Duodenal mucosa (tissue), 2 donors: ENCODE results near the gene ZNF492.
"Not testable (repeated sequence)": the region's sequence is repeated elsewhere in the genome, so short reads cannot be mapped to it uniquely, and the experiment has no call there.

Source experiments
- H3K27ac ChIP-seq: one replicate; pipeline ENCODE4 v1.7.0; 2013; ENCODE audit warnings: low read depth, low read length
- H3K27me3 ChIP-seq, 2 donors: one replicate each; pipeline ENCODE4 v1.7.0; 2013; ENCODE audit warnings: low read length in 2 of 2, control low read depth in 1 of 2; ENCODE audit not compliant: insufficient read depth in 2 of 2, control insufficient read depth in 1 of 2
- H3K36me3 ChIP-seq, 2 donors: one replicate each; pipeline ENCODE4 v1.7.0; 2013; ENCODE audit warnings: low read length in 2 of 2, control low read depth in 1 of 2; ENCODE audit not compliant: insufficient read depth in 2 of 2, control insufficient read depth in 1 of 2
- H3K4me1 ChIP-seq, 2 donors: one replicate each; pipeline ENCODE4 v1.7.0; 2013; ENCODE audit warnings: low read length in 2 of 2, control low read depth in 1 of 2; ENCODE audit not compliant: insufficient read depth in 2 of 2, control insufficient read depth in 1 of 2
- H3K4me3 ChIP-seq, 2 donors: one replicate each; pipeline ENCODE4 v1.7.0; 2013; ENCODE audit warnings: low read length in 2 of 2, low read depth in 1 of 2
- H3K9ac ChIP-seq, 2 donors: one replicate each; pipeline ENCODE4 v1.7.0; 2013; ENCODE audit warnings: low read length in 2 of 2, low read depth in 1 of 2
- H3K9me3 ChIP-seq, 2 donors: one replicate each; pipeline ENCODE4 v1.7.0; 2013; ENCODE audit warnings: low read length in 2 of 2, control low read depth in 1 of 2; ENCODE audit not compliant: control insufficient read depth in 1 of 2

The ZNF492 gene

DNA sequence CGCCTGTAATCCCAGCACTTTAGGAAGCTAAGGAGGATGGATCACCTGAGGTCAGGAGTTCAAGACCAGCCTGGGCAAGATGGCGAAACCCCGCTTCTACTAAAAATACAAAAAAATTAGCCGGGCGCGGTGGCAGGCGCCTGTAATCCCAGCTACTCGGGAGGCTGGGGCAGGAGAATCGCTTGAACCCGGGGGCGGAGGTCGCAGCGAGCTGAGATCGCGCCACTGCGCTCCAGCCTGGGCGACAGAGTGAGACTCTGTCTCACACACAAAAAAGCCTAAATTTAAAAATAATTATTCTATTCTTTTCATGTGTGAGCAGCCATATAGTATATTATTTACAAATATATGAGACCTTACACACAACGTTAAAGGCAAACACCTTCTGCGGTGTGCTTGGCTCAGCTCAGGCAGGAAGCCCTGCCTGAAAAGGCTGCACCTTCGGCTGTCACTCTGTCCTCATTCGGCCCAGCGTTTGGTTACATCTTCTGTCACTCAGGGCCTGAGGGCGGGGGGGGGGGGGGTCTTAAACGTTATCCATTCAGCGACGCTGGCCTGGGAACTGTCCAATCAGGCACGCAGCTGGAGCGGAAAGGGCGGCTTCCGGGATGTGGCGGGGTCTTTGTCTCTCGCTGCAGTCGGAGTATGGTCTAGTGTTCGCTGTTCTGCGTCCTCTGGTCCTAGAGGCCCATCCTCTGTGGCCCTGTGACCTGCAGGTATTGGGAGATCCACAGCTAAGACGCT lies at the start of gene ZNF492:
TSS of gene ZNF492 (plus strand) at position 619 of the 744 bp plus-strand sequence. CDS start 19,076 bp downstream, outside the sequence.
- not testable (repeated sequence) for H3K27ac ChIP-seq, H3K9ac ChIP-seq
- peak within 1 kb of the TSS; percentile 52 to 64 for H3K4me3 ChIP-seq

GRCh38 chr19:22595422-22595821 lies 38.7 kb upstream of the ZNF492 start:
- Histone ChIP-seq H3K9me3 (peaks cover 18 to 21% of the 10 kb centered on the region in 2 donors), H3K36me3 (no peaks in the 10 kb centered on the region), H3K4me1 (no peaks in the 10 kb centered on the region), H3K9ac (no peak overlapping the region), H3K27me3 (no peaks in the 10 kb centered on the region), H3K27ac (no peak overlapping the region), H3K4me3 (no peak overlapping the region)

More for the DNA sequence above, at the start of gene ZNF492:
- not testable (repeated sequence) for H3K4me1 ChIP-seq, H3K36me3 ChIP-seq, H3K27me3 ChIP-seq
- H3K9me3 ChIP-seq, result peaks cover 3 to 19% of the 10 kb centered on the region in 2 donors

DNA sequence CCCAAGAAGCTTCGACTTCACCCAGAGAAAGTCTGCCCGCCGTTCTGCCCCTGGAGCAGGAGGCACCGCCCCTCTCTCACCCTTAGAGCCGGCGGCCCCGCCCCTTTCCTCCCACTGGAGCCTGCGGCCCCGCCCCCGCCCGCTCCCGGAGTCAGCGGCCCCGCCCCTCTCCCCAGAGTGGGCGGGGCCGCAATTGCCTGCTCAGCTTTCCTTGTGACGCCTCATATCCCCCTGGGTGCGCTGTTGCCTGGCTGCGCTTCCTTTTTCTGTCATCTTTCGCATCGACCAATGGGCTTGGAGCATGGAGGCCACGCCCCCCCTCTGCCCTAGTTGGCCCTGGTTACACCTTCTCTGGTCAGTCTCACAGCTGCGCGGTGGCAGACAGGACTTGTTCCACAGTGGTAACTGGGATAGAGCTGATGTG lies 38.2 kb upstream of the ZNF492 start:
- H3K9me3 ChIP-seq, result peaks cover 19 to 26% of the 10 kb centered on the region in 2 donors

GRCh38 chr19:22600690-22601648 lies 33.2 kb upstream of the ZNF492 start:
- H3K4me1 ChIP-seq, result no peaks in the 10 kb centered on the region
- no peak overlapping the region for H3K27ac ChIP-seq
- no peak overlapping the region for H3K9ac ChIP-seq
- H3K36me3 ChIP-seq, result no peaks in the 10 kb centered on the region
- H3K27me3 ChIP-seq, result no peaks in the 10 kb centered on the region
- H3K9me3 ChIP-seq, result peaks cover 32 to 37% of the 10 kb centered on the region in 2 donors
- no peak overlapping the region for H3K4me3 ChIP-seq

More for the DNA sequence above, 38.2 kb upstream of the ZNF492 start:
- no peaks in the 10 kb centered on the region for H3K36me3 ChIP-seq
- H3K27ac ChIP-seq, result no peak overlapping the region
- H3K4me1 ChIP-seq, result no peaks in the 10 kb centered on the region
- no peaks in the 10 kb centered on the region for H3K27me3 ChIP-seq
- no peak overlapping the region for H3K9ac ChIP-seq
- H3K4me3 ChIP-seq, result no peak overlapping the region

GRCh38 chr19:22601906-22602630 lies 32.1 kb upstream of the ZNF492 start:
- Histone ChIP-seq H3K27ac (no peak overlapping the region), H3K4me1 (no peaks in the 10 kb centered on the region), H3K4me3 (no peak overlapping the region), H3K9ac (no peak overlapping the region), H3K36me3 (no peaks in the 10 kb centered on the region), H3K27me3 (no peaks in the 10 kb centered on the region), H3K9me3 (peaks cover 32 to 42% of the 10 kb centered on the region in 2 donors)

DNA sequence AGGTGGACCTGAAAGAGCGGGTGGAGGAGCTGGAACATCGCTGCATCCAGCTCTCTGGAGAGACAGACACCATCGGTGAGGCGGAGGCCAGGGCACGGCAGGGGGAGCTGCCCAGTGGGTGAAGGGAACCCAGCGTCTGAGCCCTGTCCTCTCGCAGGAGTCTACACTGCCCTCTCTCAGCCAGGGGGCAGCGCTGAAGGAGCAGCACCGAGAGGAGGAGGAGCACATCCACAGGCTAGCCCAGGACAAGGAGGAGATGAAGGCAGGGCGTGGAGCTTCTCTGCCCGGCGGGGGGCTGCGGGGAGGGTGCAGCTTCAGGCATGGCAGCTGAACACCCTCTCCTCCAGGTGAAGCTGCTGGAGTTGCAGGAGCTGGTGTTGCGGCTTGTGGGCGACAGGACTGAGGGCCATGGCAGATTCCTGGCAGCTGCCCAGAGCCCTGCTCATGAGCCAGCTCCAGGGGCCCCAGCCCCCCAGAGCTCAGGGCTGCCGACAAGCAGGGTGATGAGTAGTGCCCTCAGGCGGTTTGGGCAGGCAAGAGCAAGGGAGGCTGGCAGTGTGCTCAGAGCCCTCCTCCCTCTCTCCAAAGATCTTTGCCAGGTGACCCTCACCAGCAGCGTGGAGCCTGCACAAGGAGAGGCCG lies 31.4 kb upstream of the ZNF492 start:
- Histone ChIP-seq H3K4me1 (no peaks in the 10 kb centered on the region), H3K9ac (no peak overlapping the region), H3K27ac (no peak overlapping the region), H3K4me3 (no peak overlapping the region), H3K27me3 (no peaks in the 10 kb centered on the region), H3K9me3 (peaks cover 32 to 48% of the 10 kb centered on the region in 2 donors), H3K36me3 (no peaks in the 10 kb centered on the region)

GRCh38 chr19:22603518-22604440 lies 30.3 kb upstream of the ZNF492 start:
- no peaks in the 10 kb centered on the region for H3K36me3 ChIP-seq
- peaks cover 32 to 48% of the 10 kb centered on the region in 2 donors for H3K9me3 ChIP-seq
- no peaks in the 10 kb centered on the region for H3K4me1 ChIP-seq
- H3K27ac ChIP-seq, result no peak overlapping the region
- no peaks in the 10 kb centered on the region for H3K27me3 ChIP-seq
- H3K4me3 ChIP-seq, result no peak overlapping the region
- no peak overlapping the region for H3K9ac ChIP-seq

GRCh38 chr19:22604571-22605274 lies 29.4 kb upstream of the ZNF492 start:
- H3K27ac ChIP-seq, result no peak overlapping the region
- H3K4me1 ChIP-seq, result no peaks in the 10 kb centered on the region
- no peaks in the 10 kb centered on the region for H3K27me3 ChIP-seq
- H3K4me3 ChIP-seq, result no peak overlapping the region
- H3K36me3 ChIP-seq, result no peaks in the 10 kb centered on the region
- no peak overlapping the region for H3K9ac ChIP-seq
- H3K9me3 ChIP-seq, result peaks cover 28 to 47% of the 10 kb centered on the region in 2 donors
